ENCODE data around the gene HMOX1.
"Not testable (repeated sequence)": the region's sequence is repeated elsewhere in the genome, so short reads cannot be mapped to it uniquely, and the experiment has no call there.

HMOX1 gene

DNA sequence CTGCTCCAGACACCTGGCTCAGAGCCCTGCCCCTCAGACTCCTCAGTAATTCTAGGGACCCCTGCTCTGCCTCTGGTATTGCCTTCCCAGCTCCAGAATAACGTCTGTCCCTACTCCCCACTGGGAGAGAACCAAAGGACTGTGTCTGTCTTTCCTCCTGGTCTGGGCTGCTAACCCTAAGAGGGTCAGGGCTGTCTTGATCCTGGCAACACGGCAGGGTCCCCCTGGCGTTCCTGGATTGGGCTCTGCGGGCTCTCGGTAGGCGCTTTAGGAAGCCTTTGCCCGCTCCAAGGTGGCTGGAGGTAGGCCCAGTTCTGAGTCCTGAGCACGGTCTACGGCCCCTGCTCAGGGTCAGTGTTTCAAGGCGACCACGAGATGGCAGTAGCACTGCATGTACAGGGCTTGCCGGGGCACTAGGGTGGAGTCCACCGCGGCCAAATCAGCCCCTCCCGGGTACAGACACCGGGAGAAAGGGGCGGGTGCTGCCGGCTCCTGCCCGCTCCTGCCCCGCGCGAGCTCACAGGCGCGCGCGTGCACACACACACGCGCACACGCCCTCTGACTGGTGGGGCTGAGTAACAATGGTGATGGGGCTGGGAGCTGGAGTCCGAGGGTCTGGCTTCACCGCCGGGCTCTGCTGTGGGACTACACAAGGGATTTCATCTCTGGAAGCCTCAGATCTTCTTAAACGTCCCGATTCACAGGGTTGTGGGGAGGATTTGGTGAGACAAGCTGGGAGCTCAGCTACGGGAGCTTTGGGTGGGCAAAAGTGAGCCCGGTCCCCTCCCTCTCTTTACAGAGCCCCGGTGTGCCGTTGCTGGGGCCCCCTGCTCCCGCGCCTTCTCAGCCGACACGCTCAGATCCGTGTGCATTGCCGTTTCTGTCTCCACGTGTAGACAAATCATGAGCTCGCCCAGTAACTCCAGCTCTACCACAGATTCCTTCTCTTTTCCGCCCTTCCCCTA lies 30.1 kb upstream of the HMOX1 start:
- peak; percentile 90 for DNase-seq

DNA sequence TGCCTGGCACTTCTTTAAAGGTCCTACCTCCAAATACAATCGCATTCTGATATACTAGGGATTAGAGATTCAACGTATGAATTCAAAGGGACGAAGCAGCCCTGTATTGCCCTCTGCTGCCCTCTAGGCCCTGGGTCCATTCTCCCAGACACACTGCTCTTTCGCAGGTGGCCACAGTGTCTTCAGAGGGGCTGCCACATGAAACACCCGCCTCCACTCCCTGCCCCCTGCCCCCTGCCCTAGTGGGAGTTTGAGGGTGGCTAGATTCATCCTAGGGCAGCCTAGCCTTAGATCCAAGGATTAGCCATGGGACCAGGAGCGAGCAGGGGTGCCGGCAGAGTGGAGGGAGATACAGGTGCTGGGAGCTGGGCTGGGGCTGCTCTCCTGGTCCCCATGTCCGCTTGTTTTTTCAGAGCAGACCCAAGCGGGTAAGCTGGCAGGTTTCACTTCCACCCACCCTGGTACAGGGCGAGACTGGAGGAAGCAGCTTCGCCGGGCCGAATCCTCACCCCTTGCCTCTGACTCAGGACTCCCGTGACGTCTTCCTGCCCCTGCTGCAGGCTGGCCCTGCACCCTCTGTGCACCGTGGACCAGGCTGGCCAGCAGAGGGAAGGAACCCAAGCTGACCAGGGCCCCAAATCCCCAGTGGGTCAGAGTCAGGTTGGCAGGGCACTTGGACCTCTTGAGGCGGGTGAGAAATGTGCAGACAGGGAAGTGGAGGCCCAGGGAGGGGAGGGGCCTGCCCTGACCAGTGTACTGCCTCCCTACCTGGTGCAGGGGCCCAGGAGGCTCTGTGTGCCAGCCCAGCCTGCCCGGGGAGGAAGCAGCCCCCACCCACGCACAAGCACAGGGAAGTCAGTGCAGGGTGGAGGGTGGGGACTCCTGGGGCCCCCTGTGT lies 28.4 kb upstream of the HMOX1 start:
- DNase-seq, result peak; percentile 43

DNA sequence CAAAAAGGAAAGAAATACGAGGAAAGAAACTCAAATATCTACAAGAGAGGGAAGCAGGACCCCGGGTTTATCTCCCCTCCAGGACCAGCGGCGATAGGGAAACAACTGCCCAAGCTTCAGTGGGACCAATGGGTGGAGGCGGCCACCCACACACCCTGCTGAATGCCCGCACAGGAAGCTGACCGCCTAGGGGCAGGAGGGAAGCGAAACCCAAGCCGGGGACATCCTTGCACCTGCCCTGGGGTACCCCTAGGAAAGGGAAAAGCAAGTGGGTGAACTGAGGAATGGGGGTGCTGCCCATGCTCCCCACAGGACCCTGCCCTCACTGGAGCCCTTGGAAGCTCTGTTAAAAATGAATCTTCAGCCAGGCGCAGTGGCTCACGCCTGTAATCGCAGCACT lies 27.6 kb upstream of the HMOX1 start:
- no peak for DNase-seq

DNA sequence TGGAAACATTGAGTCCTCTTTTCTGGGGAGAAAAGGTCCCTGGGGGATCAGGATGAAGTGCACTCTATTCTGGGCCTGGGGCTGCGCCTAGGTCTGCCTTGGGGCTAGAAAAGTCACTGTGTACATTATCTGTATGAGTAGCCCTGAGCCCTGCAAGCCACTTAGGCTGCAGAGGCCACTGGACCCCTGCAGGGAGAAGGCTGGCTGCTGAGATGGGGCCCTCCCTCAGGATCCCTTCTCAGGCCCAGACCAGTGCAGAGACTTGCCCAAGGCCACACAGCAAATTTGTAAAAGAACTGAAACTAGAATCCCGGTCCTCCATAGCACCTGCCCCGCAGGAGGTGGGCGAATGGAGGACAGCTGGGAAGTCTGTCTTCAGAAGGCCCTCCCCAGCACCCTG lies 26.8 kb upstream of the HMOX1 start:
- no peak for DNase-seq

DNA sequence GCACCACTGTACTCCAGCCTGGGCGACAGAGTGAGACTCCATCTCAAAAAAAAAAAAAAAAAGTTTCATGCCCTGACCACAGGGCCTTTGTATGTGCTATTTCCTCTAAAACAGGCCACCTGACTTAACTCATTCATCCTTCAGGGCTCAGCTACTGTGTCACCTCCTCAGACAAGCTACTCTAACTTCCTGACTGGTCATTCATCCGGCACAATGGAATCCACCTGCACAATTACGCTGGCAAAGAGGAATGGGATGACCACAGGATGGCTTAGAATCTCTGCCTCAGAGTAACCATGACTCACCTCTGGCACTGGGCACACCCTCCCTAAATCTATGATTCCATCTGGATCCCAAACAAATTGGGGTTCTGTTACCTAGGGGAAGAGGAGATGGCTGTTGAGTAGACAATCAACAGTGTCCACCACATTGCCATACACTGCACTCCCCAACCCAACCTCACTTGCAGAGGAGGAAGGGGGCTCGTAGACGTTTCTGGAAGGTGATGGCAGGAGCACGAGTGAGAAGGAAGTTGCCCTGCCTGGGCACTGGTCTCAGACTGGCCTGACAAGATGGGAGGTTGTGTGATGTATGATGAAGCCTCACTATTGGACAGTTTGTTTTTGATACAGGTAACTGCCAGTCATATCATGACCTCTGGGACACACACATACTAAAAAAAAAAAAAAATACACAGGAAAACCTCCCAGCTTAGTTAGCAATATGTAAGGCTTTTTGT lies 22.8 kb upstream of the HMOX1 start:
- DNase-seq, result no peak

DNA sequence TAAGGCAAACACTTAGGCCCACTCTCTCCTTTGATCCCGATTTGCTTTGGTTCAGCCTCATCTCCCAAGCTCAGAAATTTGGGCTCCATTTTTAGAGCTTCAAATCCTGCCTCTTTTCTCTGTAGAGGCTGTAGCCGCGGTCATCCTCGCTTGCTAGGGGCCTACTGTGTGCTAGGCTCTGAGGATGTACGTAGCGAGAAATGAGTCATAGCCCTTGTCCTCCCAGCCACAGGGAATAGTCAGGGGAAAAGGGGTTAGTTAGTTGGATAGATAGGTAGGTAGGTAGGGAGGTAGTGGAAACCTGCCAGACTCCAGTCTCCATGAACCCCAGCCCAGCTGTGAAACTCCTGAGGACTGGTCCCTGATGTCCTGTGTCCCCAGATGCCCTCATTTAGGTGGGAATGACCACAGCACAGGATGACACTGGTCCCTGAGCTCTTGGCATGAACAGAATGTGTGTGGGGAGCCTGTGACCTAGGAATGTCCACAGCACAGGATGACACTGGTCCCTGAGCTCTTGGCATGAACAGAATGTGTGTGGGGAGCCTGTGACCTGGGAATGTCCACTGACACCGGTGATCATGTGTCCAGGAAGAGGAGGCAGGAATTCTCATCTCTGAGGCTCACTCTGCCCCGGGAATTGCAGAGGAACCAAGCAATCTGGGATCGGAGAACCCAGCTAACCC lies 21.4 kb upstream of the HMOX1 start:
- DNase-seq, result no peak

DNA sequence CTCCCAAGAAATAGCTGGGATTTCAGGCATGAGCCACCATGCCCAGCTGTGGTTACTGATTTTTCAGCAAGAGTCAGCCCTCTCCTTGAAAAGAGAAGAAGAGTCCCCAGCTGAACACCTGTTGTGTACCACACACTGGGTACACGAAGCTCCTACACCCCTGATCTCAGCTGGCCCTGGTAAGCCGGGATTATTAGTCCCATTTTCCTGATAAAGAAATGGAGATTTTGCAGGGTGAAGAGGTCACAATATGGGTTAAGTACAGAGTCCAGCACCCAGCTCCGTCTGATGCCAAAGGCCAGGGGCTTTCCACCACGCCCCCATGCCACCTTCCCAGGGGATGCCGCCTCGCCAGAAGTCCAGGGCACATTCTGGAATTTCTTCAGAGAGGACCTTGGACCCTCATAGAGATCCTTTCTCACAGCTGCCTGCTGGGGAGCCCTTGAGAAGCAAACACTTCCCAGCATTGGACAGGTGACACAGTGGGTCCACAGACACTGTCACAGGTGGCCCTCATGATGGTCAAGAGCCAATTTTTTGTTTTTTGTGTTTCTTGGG lies 19.8 kb upstream of the HMOX1 start:
- no peak for DNase-seq

DNA sequence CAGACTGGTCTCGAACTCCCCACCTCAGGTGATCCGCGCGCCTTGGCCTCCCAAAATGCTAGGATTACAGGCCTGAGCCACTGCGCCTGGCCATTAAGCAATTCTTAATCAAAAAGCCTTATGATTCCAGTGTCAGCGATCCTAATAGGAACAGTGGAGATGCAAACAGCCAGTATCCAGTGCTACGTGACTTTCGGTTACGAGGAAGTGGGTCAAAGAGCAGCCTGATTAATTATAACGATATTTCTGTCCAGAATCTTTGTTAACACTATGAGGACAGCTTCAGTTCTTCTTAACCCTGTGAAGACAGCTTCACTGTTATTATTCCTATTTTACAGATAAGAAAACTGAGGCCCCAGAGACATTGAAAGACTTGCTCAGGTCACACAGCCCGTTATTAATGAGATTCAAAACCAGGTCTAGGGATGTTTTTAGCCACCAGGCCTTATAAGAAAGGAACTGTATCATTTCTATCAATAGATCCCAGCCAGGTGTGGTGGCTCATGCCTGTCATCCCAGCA lies 17.3 kb upstream of the HMOX1 start:
- DNase-seq, result no peak

DNA sequence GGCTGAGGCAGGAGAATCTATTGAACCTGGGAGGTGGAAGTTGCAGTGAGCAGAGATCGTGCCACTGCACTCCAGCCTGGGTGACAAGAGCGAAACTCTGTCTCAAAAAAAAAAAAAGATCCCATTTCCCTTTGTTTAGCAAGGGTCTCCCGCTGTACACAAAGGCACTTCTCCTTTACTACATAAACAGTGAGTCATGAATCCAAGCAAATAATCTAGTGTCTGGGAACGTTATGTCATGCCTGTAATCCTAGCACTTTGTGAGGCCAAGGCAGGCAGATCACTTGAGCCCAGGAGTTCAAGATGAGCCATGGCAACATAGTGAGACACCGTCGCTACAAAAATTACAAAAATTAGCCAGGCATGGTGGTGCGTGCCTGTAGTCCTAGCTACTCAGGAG lies 16.7 kb upstream of the HMOX1 start:
- not testable (repeated sequence) for DNase-seq

DNA sequence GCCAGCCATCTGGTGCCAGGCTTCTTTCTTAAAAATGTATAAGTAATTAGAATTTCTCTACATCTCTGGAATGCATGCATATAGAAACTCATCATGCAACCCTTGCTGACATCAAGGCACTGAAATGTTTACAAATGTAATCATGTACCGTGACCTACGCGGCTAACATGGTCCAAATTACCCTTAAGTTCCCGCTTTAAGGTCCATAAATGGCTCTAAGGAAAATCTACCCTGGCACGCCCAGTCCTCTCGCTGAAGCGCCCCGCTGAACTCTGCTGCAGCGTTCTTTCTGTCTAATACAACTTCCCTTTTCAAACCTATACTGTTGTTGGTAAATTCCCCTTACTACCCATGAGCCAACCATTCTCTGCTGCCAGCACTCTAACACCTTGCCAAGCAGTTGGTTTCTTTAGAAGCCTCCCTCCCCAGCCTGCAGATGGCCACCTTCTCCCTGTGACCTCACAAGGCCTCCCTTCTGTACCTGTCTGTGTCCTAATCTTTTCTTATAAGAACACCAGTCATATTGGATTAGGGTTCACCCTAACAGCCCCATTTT lies 13.5 kb upstream of the HMOX1 start:
- DNase-seq, result no peak

DNA sequence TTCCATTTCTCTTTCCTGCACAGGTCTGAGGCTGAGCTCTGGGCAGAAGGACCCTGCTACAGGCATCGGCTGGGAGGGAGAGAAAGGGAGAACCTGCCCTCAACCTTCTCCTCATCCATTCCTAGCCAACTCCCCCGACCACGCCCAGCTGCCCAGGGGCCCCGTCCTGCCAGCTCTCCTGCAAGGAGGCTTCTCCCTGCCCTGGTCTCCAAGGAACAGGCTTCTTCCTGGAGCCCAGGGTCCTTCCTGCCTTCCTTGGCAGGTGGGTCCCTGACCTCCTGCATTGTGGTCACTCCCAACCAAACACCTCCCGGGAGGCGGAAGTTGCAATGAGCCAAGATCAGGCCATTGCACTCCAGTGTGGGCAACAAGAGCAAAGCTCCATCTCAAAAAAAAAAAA lies 12.5 kb upstream of the HMOX1 start:
- DNase-seq, result no peak

DNA sequence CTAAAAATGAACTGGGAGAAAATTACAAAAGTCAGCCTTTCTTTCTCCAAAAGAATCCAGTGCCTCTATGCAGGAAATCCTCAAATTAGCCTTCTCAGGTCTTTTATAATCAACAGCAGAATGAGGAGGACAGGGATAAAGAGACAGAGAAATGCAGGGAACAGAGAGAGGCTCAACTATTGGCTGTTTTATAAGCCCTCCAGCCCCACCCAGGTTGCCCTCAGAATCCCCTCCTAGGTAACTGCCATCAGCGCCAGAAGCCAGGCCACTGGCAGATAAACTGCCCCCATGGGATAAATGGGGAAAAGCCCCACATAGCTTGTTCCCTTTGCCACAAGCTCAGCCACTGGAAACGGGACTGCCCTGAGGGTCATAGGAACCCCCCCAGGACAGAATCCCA lies 10.9 kb upstream of the HMOX1 start:
- DNase-seq, result no peak

DNA sequence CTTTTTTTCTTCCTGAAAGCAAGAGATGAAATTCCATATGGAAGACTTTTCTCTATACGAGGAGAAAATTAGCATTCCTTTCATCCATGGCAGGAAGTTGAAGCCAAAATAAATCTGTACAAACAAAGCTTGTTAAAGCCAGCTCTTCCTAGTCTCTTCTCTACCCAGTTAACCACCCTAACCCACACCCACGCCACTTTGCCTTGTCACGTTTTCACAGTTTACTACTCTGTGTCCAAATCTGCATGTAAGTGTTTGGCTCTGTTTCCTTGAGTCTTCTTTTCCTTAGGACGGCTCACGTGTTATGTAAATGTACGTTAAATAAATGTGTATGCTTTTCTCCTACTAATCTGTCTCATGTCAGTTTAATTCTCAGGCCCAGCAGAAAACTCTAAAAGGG lies 7.1 kb upstream of the HMOX1 start:
- DNase-seq, result no peak

DNA sequence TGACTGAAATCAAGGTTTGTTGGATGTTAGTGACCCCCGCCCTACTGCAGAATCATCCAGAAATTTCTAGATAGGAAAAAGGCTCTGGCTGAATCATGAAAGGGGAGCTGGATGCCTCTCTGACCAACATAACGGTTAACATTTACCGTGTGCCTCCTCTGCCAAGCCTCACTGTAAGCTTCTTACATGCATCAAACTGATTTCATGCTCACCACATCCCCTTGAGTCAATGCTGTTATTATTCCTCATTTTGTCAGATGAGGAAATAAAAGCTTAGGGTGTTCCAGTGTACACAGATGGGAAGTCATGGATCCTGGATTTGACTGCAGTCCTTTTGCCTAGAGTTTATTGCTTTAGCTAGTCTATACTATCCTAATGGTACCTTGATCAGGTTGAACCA lies 5.9 kb upstream of the HMOX1 start:
- DNase-seq, result no peak

DNA sequence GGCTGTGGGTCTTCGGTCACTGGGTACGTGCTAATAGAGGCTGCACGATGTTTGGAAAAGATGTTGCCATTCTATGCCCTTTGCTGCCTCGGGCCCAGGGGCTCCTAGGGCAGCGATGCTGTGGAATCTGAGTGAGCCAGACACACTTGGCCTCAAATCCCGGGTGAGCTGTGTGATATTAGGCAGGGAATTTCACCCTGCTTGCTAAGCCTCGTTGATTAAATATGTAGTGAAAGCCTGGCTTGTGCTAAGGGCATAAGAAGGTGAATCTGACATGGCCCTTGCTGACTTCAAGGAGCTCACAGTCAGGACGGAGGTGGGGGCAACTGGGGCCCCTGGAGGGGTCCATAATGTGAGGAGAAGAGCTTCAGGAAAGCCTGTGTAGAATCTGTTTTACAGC lies 5.4 kb upstream of the HMOX1 start:
- no peak for DNase-seq

DNA sequence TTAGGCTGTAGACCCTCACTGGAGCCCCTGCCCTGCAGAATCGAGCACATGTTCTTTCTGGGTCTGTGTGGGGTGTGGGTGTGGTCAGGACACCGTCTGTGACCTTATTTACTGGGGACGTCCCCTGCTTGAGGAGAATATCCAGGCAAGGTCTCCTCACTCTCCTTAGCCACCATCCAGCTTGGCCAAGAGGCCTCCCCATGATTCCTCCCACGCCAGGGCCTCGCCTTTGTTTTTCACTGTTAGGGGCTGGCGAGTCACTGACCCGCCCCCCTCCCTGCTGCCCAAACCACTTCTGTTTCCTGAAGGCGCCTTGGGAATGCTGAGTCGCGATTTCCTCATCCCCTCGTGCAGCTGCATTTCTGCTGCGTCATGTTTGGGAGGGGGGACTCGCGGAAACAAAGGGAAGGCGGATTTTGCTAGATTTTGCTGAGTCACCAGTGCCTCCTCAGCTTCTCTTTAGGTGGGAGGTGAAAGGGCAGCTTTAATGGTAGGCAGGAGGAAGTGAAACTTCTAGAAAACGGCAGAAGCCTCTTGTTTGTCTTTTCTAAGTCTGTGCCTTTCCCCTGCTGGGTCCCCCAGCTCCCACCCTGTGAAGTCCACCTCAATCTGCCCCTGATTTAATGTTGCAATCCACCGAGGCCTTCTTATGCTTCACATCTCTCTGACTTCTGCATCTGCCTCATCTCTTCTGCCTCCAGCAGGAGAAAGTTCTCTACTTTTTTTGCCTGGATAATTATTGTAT lies 4.0 kb upstream of the HMOX1 start:
- DNase-seq, result peak; percentile 50

DNA sequence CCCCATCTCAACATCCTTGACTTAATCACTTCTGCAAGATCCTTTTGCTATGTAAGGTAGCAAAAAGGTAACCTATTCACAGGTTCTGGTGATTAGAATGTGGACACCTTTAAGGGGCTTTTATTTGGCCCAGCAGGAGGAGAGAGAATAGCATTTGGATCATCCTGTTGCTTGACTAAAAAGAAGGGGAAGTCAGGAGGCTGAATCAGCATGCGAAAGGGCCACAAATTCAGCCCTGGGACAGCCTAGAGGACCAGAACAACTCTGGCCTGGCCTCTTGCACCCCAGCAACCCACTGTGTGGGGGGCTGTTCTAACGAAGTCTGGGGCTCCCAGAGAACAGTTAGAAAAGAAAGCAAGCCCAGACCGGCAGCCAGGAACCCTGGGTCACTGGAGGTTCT lies 3.2 kb upstream of the HMOX1 start:
- DNase-seq, result no peak

DNA sequence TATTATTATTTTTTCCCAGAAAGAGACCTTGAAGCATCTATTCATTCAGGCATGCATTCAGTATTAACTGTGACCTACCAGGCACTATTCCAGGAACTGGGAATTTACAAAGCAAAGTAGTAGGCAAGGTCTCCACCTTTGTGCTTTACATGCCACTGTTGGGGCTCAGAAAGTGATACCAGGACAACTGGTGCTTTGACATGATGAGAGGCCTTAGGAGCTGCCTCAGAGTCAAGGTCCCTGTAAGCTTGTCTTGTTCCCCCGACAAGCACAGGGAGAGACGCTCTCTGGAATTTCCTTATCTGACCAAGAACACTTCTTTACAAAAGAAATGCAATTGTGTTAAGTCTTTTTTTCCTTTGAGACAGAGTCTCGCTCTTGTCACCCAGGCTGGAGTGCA lies 2.3 kb upstream of the HMOX1 start:
- DNase-seq, result no peak

DNA sequence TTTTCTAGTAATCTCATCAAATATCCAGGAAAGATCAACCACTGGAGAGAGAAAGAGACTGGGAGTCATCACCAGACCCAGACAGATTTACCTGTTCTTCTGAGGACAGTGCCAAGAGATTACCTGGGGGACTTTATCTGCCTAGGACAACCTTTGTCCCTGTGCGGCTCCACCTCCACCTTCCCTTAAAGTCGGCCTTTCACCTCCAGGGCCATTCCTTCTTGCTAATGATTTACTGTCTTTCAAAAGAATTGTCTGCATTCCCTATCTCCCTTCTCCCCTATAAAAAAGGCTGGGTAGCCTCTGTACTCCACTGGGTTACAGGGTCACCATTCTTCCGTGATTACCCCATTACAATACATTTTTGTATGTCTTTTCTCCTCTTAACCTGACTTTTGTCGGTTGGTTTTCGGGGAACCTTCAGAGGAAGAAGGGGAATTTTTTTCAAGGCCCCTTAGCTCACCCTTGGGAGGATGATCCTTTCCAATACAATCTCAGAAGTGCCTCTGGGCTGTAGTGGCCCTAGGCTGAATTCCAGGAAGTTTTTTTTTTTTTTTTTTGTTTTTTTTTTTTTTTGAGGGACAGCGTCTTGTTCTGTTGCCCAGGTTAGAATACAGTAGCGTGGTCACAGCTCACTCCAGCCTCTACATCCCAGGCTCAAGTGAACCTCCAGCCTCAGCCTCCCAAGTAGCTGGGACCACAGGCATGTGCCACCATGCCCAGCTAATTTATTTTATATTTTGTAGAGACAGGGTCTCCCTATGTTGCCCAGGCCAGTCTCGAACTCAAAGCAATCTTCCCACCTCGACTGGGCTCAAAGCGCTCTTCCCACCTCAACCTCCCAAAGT lies 1.5 kb upstream of the HMOX1 start:
- DNase-seq, result no peak

DNA sequence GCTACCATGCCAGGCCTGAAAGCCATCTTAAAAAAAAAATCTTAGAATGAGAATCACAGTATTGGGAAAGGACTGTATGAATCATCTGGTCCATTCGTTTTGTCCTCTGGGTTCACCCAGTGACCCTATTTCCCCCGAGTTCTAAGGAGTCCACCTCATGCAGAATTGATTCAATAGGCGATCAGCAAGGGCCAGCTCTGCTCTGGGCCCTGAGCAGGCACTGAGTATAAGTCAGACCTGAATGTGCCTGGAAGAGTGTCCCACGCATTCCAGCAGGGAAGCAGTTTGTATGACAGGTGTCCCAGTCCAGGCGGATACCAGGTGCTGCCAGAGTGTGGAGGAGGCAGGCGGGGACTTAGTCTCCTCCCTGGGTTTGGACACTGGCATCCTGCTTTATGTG lies 883 bp upstream of the HMOX1 start:
- no peak for DNase-seq
